SK-N-MC (cell line): ENCODE measurements around the gene ABCB7.

Experiments used
- EZH2 ChIP-seq: fragments of 200-600 bp; sonication (generic); IDR thresholded peaks from one replicate; pipeline ENCODE4 v1.6.1; 2017; ENCODE audit warnings: antibody characterized with exemption
- POLR2AphosphoS5 ChIP-seq: IDR thresholded peaks from 2 replicates; pipeline ENCODE4 v1.6.1; 2012; ENCODE audit warnings: mild to moderate bottlenecking, low read depth, low read length, borderline replicate concordance

- no peak for TF ChIP-seq POLR2AphosphoS5
- no peak for TF ChIP-seq EZH2
Measured at GRCh38 chrX:75096331-75096730, 59.8 kb downstream of the ABCB7 start.
